Neural progenitor cell (in vitro differentiated cells): ENCODE results near the gene LILRA6.
"Not testable (repeated sequence)": the region's sequence is repeated elsewhere in the genome, so short reads cannot be mapped to it uniquely, and the experiment has no call there.

Experiments
- EZH2 ChIP-seq: fragments of 200-600 bp; sonication (generic); IDR thresholded peaks from 2 replicates; pipeline ENCODE4 v1.6.1; 2017; ENCODE audit warnings: antibody characterized with exemption, mild to moderate bottlenecking, moderate library complexity
- TF ChIP-seq, protein P1 (sequence below): fragments of 200-600 bp; sonication (generic); IDR thresholded peaks from 2 replicates; pipeline ENCODE4 v1.5.1; 2017; ENCODE audit warnings: antibody characterized with exemption, mild to moderate bottlenecking

DNA sequence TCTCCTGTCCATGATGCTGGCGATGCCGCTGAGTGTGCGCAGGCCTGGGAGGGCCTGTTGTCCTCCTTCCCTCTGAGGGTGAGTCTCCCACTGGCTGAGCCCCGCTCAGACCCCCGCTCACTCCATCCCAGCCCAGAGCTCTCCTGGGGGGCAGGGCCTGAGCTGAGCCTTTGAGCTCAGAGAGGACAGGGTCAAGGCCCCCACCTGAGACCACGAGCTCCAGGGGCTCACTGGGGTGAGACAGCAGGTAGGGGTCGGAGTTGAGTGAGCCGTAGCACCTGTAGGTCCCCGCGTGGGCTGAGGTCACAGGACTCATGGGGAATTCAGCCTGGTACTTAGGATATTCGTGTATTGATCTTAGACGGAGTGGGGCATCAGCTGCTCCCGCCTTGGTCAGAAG lies 35.5 kb upstream of the LILRA6 start:
- TF ChIP-seq, protein P1, sequence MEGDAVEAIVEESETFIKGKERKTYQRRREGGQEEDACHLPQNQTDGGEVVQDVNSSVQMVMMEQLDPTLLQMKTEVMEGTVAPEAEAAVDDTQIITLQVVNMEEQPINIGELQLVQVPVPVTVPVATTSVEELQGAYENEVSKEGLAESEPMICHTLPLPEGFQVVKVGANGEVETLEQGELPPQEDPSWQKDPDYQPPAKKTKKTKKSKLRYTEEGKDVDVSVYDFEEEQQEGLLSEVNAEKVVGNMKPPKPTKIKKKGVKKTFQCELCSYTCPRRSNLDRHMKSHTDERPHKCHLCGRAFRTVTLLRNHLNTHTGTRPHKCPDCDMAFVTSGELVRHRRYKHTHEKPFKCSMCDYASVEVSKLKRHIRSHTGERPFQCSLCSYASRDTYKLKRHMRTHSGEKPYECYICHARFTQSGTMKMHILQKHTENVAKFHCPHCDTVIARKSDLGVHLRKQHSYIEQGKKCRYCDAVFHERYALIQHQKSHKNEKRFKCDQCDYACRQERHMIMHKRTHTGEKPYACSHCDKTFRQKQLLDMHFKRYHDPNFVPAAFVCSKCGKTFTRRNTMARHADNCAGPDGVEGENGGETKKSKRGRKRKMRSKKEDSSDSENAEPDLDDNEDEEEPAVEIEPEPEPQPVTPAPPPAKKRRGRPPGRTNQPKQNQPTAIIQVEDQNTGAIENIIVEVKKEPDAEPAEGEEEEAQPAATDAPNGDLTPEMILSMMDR: not testable (repeated sequence)
- not testable (repeated sequence) for TF ChIP-seq EZH2
